HG03521 (cell line): ENCODE data around the gene COX4I1.
"Not testable (repeated sequence)": the region's sequence is repeated elsewhere in the genome, so short reads cannot be mapped to it uniquely, and the experiment has no call there.

Experiments
- ATAC-seq: cut with Tn5 transposase; IDR thresholded peaks from one replicate; pipeline ENCODE4 v1.9.1; 2021; ENCODE audit warnings: mild to moderate bottlenecking, moderate library complexity; ENCODE audit not compliant: unreplicated experiment

Gene COX4I1

GRCh38 chr16:85798283-85798776, 1.2 kb upstream of the COX4I1 start:
- no peak for ATAC-seq

GRCh38 chr16:85798901-85799496, 496 bp upstream of the COX4I1 start:
- ATAC-seq, result peak; percentile 22

DNA sequence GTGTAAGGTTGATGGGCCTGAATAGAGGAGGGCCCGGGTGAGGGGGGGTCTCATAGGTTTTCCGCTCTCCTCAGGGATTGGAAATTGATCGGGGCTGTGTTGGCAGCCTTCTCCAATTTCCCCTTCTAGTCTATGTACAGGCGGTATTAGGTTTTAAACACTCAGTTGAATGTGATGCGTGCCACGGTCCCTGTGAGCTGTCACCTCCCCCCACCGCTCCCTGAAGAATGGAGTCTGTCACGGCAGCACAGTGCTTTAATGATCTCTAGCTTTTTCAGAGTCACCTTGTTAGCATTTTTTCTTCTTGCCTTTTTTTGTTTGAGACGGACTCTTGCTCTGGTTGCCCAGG, 800 bp downstream of the COX4I1 start:
- no peak for ATAC-seq

DNA sequence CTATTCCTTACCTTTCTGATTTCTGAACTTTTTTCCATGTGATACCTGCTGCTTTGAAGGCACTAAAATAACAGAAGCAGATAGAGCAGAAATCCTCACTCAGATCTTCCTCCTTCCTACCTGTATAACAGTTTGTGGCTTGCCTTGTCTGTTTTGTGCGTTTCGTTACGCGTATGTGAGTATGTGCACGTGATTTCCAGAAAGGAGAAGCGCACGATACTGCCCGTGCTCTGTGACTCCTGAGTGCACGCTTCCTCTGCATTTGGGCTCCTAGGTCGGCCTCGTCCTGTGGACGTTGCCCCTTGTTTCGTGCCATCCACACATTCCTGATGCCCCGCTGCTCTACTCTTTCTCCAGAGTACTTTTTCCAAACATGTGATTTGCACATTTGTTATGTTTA, 4.1 kb downstream of the COX4I1 start:
- ATAC-seq, result no peak

GRCh38 chr16:85805442-85806045, 6.0 kb downstream of the COX4I1 start:
- ATAC-seq, result no peak

- no peak for ATAC-seq
These were observed 7.0 kb downstream of the COX4I1 start for GRCh38 chr16:85806539-85806938.

GRCh38 chr16:85807340-85807739, 7.8 kb downstream of the COX4I1 start:
- not testable (repeated sequence) for ATAC-seq

- not testable (repeated sequence) for ATAC-seq
These were observed 8.6 kb downstream of the COX4I1 start for GRCh38 chr16:85808104-85808503.

- no peak for ATAC-seq
These were observed 9.4 kb downstream of the COX4I1 start for GRCh38 chr16:85808926-85809325.

- no peak for ATAC-seq
These were observed 10.2 kb downstream of the COX4I1 start for GRCh38 chr16:85809645-85810044.

DNA sequence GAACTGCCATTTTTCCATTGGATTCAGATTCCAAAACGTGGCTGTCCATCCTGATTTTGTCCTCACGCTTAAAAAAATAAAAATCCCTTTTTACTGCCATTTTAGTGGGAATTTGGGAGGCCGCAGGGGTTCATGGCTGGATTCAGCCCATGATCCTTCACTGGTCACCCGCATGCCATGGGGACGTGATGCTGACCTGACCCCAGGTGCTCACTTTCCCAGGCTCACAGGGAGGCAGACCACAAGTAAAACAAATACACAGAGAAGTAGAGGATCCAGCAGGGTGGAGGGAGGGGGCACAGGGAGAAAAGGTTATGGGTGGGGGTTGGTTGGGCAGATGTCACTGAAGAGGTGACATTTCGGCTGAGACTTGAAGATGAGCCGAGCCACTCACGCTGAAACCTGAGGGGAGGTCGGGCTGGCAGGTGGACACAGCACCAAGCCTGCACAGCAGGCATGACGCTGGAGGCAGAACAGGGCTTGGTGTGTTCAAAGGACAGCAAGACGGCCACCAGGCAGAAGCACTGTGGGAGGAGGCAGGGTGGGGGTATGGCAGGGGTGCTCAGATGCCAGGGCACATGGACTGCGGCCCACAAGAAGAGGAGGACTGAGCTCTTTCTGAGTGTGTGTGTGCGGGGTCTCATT, 10.7 kb downstream of the COX4I1 start:
- ATAC-seq, result no peak

- no peak for ATAC-seq
These were observed 11.2 kb downstream of the COX4I1 start for GRCh38 chr16:85810742-85811115.

GRCh38 chr16:85812031-85812807, 12.7 kb downstream of the COX4I1 start:
- ATAC-seq, result no peak

GRCh38 chr16:85812811-85813700, 13.6 kb downstream of the COX4I1 start:
- no peak for ATAC-seq

GRCh38 chr16:85816159-85816558, 16.7 kb downstream of the COX4I1 start:
- ATAC-seq, result no peak

- not testable (repeated sequence) for ATAC-seq
These were observed 17.7 kb downstream of the COX4I1 start for GRCh38 chr16:85817195-85817594.

- no peak for ATAC-seq
These were observed 19.8 kb downstream of the COX4I1 start for GRCh38 chr16:85819245-85819644.

- no peak for ATAC-seq
These were observed 20.3 kb downstream of the COX4I1 start for GRCh38 chr16:85819771-85820170.

- no peak for ATAC-seq
These were observed 21.3 kb downstream of the COX4I1 start for GRCh38 chr16:85820604-85821372.
